Esophagus squamous epithelium (tissue), 5 donors: ENCODE data around the gene TEAD1. TPM values are rescaled to one million over a fixed set of nuclear protein-coding genes. Genes with fewer than 3 reads are reported as not detected.
A peak's percentile ranks its signal among the peaks of the same experiment; 100 is the strongest.

ENCODE experiments used
- DNase-seq: peaks from one replicate; lab custom pipeline; 2025; lab: John Stamatoyannopoulos, UW
- H3K27ac ChIP-seq, 4 donors: fragments of 200-600 bp; sonication (generic); one replicate each; pipeline ENCODE4 v1.5.1; 2016 to 2019; ENCODE audit warnings: mild to moderate bottlenecking in 1 of 4
- H3K27me3 ChIP-seq, 4 donors: fragments of 200-600 bp; sonication (generic); 1 replicate in 3 of 4; 2 replicates in 1 of 4; pipeline versions ENCODE4 v1.5.1 to v1.6.0; 2017 to 2021; ENCODE audit warnings: antibody characterized with exemption in 1 of 4
- H3K36me3 ChIP-seq, 3 donors: fragments of 200-600 bp; sonication (generic); one replicate each; pipeline ENCODE4 v1.5.1; 2016 to 2019
- H3K4me1 ChIP-seq, 3 donors: fragments of 200-600 bp; sonication (generic); one replicate each; pipeline ENCODE4 v1.5.1; 2017 to 2019
- H3K4me3 ChIP-seq, 4 donors: fragments of 200-600 bp; sonication (generic); 1 replicate in 3 of 4; 2 replicates in 1 of 4; pipeline ENCODE4 v1.5.1; 2016 to 2019; ENCODE audit warnings: mild to moderate bottlenecking in 2 of 4, moderate library complexity in 1 of 4
- H3K9me3 ChIP-seq, 3 donors: fragments of 200-600 bp; sonication (generic); one replicate each; pipeline ENCODE4 v1.5.1; 2016 to 2019
- CTCF ChIP-seq, 6 experiments: fragments of 450-650 bp in 4 of 6; fragments of 200-600 bp in 2 of 6; sonication (generic) in 2 of 6; IDR thresholded peaks; one replicate each; pipeline ENCODE4 v1.5.1; 2016 to 2019; ENCODE audit warnings: antibody characterized with exemption in 6 of 6, mild to moderate bottlenecking in 4 of 6, moderate library complexity in 4 of 6
- POLR2A ChIP-seq, 4 donors: fragments of 450-650 bp; IDR thresholded peaks; one replicate each; pipeline ENCODE4 v1.6.1; 2017; ENCODE audit warnings: antibody characterized with exemption in 4 of 4, mild to moderate bottlenecking in 4 of 4, moderate library complexity in 3 of 4
- WGBS, 2 donors: methylation state at CpG; one replicate each; pipeline ENCODE4 v1.1.5; 2018; 5-methylcytosine and 5-hydroxymethylcytosine counted together
- intact Hi-C: fragments of 100-400 bp; cut with DNase I; formaldehyde crosslinking; loops from one replicate; pipeline ENCODE4 v1.15.0; 2022
- total RNA-seq, 4 donors: library from RNA; depleted of rRNA; stranded (reverse); fragments of >200 nt; gene quantifications; one replicate each; pipeline ENCODE4 v1.1.0, GENCODE V29; 2016
- donor health status: DM: yes; HTN: yes; CAD: no.

TEAD1 gene
- total RNA-seq, 4 donors from 2014 or later = 33.3 to 75.2 (median 49.8) TPM

DNA sequence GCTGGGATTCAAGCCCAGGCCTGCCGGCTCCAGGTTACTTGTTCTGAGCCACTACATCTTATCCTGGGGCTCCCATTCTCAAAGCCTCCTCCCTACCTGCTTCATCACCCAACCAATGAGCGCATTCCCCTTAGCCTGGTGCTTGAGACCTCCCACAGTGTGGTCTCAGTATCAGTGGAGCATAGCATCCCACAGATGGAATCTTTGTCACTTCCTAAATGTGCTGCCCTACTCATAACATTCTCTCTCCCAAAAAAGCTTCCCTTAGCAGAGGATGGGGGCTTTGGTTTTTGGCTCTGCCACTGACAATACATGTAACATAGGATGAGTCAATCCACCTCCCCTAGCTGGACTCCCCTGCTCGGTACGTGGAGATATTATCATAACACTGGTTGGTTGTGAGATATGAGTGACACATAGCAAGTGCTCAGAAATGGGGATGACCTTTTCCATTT lies 28.8 kb downstream of the TEAD1 start:
- no peaks in the 10 kb centered on the region for H3K36me3 ChIP-seq
- no peaks in the 10 kb centered on the region for H3K9me3 ChIP-seq
- no peak overlapping the region for H3K4me3 ChIP-seq
- intact Hi-C loops = no loop called here
- peaks cover 0 to 69% (median 8%) of the 10 kb centered on the region in 3 donors for H3K4me1 ChIP-seq
- TF ChIP-seq CTCF (IDR thresholded peaks at IDR 0.05) (no peak), POLR2A (IDR thresholded peaks at IDR 0.05) (no peak)
- no peak overlapping the region for H3K27ac ChIP-seq
- DNase-seq = no peak
- WGBS, 2 donors = 52 to 83% methylated on average over 4 of the region's 4 CpGs
- no peaks in the 10 kb centered on the region for H3K27me3 ChIP-seq

- Histone ChIP-seq H3K27me3 (no peaks in the 10 kb centered on the region), H3K4me3 (no peak overlapping the region), H3K4me1 (peaks cover 0 to 65% (median 11%) of the 10 kb centered on the region in 3 donors), H3K36me3 (no peaks in the 10 kb centered on the region), H3K27ac (no peak overlapping the region), H3K9me3 (no peaks in the 10 kb centered on the region)
- TF ChIP-seq CTCF (IDR thresholded peaks at IDR 0.05) (no peak), POLR2A (IDR thresholded peaks at IDR 0.05) (no peak)
- 66 to 69% methylated on average over 4 of the region's 4 CpGs for WGBS, 2 donors
- intact Hi-C loops = no loop called here
- no peak for DNase-seq
These were observed 29.8 kb downstream of the TEAD1 start for GRCh38 chr11:12704049-12704448.

DNA sequence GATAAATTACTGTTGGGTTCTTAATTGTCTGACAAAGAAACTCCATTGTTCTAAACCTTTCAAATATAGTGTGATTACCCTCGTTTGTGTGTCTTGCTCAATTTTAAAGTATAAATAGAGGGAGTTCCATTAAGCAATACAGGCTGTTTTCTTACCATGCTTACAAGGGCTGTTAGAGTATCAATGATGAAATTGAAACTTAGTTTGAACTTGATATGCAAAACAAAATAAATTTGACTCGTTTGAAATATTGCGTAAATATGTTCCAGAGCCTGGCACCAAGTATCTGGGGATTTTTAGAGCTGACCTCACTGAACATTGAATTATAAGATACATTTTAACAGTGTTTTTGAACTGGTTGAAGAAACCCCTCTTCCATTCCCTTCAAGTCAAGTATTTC lies 31.7 kb downstream of the TEAD1 start:
- DNase-seq = no peak
- no peaks in the 10 kb centered on the region for H3K36me3 ChIP-seq
- TF ChIP-seq CTCF (IDR thresholded peaks at IDR 0.05) (no peak), POLR2A (IDR thresholded peaks at IDR 0.05) (no peak)
- 34 to 45% methylated on average over 3 of the region's 3 CpGs for WGBS, 2 donors
- H3K27me3 ChIP-seq = no peaks in the 10 kb centered on the region
- H3K4me3 ChIP-seq = no peak overlapping the region
- peak overlapping the region in 2 of 4 donors; percentile 0 to 21 for H3K27ac ChIP-seq
- intact Hi-C loops = no loop called here
- peaks cover 0 to 58% (median 11%) of the 10 kb centered on the region in 3 donors for H3K4me1 ChIP-seq
- H3K9me3 ChIP-seq = no peaks in the 10 kb centered on the region

DNA sequence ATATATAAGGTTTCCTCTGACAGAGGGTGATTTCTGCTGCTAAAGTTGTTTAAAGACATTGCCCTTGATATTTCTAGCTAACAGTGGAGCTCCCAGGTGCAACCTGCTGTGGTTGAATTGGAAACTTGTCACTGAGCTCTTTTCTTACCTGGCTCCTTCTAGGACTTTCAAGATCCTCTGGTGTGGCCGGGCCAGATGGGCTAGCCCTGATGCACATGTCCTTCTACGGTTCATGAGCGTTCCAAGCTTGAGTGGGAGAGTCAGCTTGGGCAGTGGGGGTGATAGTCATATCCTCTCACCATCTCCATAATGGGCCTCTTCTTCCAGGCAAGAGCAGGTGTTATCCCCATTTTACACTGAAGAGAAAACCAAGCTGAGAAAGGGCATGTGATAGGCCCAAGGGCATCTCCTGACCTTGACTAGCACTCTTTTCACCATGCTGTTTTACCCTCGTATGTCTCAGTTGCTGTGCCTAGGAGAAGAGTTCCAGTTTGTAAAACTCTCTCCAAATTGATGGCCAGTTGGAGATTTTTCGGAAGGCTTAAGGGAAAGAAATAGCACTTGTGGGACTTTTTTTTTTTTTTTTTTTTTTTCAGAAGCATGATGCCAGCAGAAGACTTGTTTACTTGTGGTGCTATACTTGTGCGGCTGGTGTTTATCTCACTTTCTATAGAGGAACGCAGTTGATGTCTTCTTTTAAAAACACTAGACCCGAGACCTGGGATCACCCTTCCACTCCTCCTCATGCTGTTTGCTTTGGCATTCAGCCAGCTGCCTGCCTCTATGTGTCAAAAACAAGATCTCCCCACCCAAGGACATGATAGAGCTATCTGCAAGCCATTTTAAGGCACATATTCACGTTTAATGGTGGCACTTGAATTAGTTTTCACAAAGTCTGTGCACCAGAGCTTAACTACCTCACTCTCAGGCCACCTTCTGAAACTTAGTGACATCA lies 32.6 kb downstream of the TEAD1 start:
- 52 to 74% methylated on average over 8 to 9 of the region's 9 CpGs for WGBS, 2 donors
- Histone ChIP-seq H3K9me3 (no peaks in the 10 kb centered on the region), H3K4me3 (no peak overlapping the region), H3K36me3 (no peaks in the 10 kb centered on the region), H3K27me3 (no peaks in the 10 kb centered on the region), H3K27ac (peak overlapping the region in 1 of 4 donors; percentile 21), H3K4me1 (peaks cover 0 to 51% (median 11%) of the 10 kb centered on the region in 3 donors)
- no peak for DNase-seq
- intact Hi-C loops = no loop called here
- TF ChIP-seq POLR2A (IDR thresholded peaks at IDR 0.05) (no peak), CTCF (IDR thresholded peaks at IDR 0.05) (no peak)

- Histone ChIP-seq H3K27ac (no peak overlapping the region), H3K4me1 (peaks cover 0 to 44% (median 11%) of the 10 kb centered on the region in 3 donors), H3K9me3 (no peaks in the 10 kb centered on the region), H3K4me3 (no peak overlapping the region), H3K27me3 (no peaks in the 10 kb centered on the region), H3K36me3 (no peaks in the 10 kb centered on the region)
- DNase-seq = no peak
- TF ChIP-seq POLR2A (IDR thresholded peaks at IDR 0.05) = no peak
- intact Hi-C loops = no loop called here
These were observed 33.3 kb downstream of the TEAD1 start for GRCh38 chr11:12707500-12707880.
